Activated CD8-positive, alpha-beta memory T cell treated with anti-CD3 and anti-CD28 coated beads for 24 hours (primary cell): ENCODE measurements around the gene IL1R2.
"Not testable (repeated sequence)": the region's sequence is repeated elsewhere in the genome, so short reads cannot be mapped to it uniquely, and the experiment has no call there.

ENCODE experiments used
- DNase-seq: peaks from one replicate; pipeline ENCODE4 v3.0.0-alpha.2; 2020

IL1R2 gene

DNA sequence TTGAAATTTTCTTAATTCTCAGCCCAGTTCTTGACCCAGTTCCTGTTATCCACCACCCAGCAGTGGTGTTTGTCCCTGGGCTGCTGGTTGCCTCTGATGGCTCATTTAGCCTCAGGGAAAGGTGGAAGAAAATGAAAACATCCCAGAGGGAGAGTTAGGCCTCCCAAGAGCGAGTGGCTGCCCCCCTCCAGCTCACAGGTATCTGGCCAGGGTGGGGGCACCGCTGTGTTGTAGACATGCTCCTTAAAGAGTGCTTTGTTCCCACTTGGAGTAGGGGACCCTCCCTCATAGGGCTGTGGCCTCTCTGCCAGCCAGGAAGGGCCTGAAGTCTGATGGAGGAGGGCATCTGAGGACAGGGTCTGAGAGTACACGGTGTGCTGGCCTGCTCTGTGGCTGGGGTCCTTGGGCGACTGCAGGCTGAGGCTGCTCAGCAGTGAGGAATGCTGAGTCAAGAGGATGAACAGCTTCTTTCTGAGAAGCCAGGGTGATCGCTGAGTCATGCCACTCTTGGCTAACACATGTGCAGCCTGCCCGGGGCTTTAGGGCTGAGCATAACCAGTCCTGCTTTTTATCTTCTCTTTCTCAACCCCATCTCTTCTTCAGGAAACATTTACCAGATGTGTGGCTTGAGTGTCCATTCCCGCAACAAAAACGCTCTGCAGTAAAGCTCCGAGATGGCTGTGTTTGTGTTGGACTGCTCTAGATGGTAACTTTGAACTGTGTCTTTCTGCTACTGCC, 72.3 kb downstream of the IL1R2 start:
- DNase-seq: no peak

DNA sequence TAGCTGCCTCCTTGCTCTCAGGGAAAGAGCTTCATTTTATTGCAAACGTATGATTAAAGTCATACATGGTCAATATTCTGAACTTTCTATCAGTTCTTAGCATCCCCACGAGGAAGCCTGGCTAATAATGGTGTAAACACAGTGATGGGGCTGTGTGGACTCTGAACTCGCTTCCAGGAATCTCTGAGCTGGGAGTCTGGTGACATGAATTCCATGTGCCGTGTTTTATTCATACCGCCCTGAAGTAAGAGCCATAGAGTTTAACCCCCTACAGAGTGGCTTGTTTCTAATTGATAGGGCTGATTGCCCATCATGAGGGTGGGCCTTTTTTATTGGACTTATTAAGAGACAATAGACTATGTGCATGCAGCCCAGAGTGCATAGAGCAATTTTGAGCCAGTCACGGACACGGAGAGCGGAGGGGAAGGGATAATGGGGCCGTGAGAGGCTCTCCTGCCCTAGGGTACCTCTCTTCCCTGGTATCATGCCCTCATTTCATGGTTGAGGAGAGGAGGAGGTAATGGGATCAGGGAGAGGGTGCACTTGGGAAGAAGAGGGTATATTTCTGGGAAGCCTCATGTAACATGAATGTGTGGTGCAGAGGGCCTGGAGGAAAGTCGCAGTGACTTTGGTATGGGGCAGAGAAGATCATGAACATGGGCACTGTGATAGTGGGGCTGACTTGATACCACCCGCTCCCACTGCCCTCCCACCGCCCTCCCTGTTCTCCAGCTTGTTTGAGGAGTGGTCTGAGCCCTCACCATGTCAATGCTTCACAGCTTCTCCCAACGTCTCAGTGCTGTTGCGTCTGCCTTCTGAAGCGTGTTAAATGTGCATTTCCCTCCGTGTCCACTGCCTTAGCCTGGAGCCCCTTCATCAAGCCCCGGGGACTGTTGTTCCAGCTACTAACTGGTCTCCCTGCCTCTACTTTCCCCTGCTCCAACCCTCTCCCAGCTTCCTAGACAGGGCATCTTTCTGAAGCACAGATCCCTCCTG, 73.2 kb downstream of the IL1R2 start:
- no peak for DNase-seq

DNA sequence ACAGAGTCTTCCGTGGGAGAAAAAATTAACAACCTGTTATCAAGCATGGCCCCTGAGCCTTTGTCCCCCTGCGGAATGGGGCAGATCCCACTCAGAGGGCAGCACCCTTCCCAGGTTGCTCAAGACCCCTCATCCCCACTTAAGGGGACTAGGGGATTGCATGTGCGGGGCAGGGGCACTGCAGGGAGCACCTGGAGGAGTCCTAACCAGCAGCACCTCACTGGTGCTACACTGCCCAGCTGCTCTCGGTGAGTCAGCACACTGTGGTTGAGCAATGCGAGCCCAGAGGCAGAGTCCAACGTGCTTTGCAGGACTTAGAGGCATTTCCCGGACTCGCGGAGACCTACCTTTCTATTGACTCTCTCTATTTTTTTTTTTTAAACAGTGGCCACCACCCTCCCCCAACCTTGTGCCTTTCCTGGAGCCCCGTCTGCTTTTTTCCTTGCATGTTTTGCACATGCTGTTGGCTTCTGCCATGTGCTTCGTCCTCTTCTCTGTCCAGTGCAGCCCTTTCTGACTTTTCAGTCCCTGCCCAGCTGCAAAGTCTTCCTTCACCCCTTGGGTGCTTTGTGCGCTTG, 74.0 kb downstream of the IL1R2 start:
- no peak for DNase-seq

DNA sequence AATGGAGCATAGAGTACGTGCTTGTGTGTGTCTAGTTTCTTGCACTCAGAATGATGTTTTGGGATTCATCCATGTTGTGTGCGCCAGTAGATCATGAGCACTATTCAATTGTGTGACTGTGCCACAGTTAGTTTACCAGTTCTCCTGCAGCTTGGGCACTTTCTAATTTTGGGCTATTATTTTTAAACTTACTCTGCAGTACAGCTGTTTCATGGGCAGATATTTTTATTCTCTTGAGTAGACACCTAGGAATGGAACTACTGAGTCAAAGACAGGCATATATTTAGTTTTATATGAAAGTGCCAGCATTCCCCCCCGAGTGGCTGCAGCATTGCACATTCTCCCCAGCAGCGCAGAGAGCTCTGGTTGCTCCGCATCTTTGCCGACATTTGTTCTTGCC, 74.8 kb downstream of the IL1R2 start:
- no peak for DNase-seq

DNA sequence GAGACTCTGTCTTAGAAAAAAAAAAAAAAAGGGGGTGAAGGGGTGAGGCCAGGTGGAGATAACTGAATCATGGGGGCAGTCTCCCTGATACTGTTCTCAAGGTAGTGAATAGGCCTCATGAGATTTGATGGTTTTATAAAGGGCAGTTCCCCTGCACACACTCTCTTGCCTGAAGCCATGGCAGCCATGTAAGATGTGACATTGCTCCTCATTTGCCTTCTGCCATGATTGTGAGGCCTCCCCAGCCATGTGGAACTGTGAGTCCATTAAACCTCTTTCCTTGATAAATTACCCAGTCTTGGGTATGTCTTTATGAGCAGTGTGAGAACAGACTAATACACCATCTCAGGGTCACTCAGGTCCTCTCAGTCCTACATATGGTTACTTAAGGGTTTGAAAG, 76.4 kb downstream of the IL1R2 start:
- not testable (repeated sequence) for DNase-seq

DNA sequence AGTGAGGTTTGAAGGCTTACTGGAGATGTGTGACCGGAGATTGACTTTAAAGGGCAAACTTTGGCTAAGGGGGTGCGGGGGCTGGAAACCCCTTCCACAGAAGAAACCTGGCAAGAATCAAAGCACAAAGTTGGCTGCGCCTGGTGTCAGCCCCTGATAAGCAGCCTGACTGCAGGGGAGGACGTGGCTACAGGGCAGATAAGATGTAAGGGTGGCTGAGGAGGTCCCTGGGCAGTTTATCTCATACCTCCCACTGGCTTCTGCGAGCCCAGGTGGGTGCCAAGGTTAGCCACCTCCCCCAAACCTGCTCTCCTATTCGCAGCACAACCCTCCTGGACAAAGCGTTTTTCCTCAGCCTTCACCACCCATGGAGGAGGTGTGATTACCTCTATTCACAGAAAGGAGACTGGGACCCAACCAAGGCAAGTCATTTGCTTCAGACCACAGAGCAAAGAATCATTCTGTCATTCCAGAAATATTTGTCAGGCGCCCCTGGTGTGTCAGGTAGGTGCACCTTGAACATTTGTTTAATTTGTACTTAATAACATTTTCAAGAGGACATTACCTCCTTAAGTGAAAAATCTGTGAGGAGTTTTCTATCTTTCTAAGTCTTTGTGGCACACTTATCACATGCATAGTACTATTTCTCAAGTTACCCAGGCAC, 77.7 kb downstream of the IL1R2 start:
- no peak for DNase-seq

DNA sequence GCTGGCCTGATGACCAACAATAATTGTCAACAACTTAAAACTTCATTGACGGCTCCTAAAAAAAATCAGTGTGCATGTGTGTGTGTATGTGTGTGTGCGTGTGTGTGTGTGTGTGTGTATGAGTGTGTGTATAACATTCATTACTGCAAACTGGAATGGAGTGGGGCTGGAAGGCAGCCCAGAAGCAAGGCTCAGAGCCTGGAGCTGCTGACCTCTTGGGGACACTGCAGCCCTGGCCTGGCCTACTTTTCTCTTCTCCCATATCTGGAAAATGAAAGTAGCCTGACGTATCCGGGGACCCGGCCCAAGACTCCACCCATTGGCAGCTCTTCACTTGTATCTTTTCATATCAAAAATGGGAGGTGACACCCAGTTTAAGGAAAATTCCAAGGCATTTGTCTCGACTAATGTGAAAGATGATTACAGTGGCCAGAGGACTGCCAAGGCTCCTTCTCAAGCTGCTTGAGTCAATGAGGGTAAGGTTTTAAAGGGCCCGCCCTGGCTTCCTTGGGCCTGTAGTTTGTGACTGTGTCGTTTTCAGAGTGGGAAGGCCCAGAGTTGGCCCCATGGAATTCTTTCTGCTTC, 78.4 kb downstream of the IL1R2 start:
- no peak for DNase-seq

DNA sequence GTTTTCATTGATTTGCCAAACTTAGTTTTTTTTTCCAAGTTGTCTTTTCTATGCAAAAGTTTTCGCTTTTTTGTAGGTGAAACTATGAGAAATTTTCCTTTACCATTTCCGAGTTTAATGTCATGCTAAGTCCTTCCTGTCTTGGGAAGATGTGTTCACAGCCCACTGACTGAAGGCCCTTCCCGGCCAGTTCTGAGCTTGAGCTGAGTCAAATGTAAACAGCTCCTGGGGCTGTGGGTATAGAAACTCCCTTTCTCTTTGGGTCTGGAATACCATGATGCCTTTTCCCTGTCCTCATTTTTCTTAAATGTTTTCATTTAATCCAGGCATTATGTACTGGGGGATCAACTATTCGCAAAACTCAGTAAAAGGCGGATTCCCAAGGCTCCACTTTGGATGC, 81.0 kb downstream of the IL1R2 start:
- no peak for DNase-seq

DNA sequence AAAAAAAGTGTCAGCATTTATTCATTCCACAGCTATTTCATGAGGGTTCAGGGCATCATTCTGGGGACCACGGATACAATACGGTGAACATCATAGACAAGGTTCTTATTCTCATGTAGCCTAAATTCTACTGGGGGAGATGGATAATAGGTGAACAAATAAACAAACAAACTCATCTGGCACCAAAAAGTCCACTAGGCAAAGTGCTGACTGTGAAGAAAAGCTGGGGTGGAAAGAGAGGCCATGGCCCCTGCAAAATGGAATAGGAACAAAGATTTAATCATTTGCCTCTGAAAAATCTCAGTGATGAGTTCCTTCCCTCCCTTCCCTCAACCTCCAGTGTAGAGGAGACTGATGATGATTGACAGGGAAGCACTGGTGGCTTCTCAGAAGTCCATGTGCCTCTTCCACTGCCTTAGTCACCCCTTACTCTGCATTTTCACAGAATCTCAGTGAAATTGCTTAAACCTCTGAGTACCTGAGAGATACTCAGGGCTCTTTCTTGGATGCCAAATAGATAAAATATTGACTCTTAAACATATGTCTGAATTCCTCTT, 81.5 kb downstream of the IL1R2 start:
- DNase-seq: no peak

DNA sequence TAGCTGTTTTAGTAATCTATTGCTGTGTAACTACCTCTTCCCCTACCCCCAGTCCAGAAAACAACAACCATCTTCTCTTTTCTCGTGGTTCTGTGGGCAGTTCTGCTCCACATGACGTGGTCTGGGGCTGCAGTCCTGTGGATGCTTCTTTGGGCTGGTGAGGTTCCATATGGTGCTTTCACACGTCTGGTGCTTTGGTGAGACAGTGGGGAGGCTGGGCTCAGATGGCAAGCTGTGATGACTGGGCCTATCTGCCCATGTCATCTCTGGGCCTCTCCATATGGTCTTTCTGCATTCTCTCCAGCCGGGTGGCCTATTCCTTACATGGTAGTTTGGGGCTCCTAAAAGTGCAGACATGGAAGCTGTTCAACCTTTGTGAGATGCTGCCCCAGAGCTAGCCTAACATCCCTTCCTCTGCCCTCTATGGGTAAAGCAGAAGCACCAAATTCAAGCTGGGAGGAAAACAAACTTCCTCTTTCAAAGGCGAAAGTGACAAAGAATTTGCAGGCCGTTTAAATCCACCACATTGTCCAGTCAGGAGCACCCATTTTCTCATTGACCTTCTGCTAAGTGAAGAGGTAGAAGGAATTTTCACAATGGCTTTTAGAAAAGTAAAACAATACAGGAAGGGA, 82.5 kb downstream of the IL1R2 start:
- DNase-seq: no peak

DNA sequence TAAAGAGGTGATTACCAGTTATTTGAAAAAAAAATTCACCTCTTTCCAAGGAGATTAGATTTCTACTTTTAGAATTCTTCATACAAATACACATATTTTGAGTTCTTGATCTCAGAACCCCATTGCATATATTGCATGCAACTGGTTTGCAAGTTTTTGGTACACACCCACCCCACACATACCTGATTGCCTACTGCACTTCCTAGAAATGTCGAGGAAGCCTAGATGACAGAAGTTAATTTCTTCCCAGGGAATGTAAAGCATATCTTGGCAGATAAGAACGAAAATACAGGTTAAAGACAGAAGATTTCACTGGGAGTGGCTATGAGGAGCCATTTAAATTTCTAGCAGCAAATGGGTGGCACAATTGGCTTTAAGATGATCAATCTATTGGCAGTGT, 83.7 kb downstream of the IL1R2 start:
- DNase-seq: no peak

DNA sequence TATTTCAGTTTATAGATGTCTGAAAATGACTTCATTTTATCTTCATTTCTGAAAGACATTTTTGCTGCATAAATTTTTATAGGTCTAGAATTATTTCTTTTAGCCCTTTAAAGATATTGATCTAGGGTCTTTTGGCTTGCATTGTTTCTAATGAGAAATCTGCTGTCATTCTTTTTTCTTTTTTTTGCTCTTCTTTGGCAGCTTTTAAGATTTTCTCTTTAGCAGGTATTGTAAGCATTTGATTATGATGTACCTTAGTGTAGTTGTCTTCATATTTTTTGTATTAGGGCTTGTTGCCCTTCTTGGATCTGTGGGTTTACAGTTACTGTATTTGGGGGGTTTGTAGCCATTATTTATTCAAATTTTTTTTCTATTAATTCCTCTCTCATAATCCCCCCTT, 84.8 kb downstream of the IL1R2 start:
- no peak for DNase-seq
